Measurements from ENCODE around the gene ING5. TPM values are rescaled to one million over a fixed set of nuclear protein-coding genes. Genes with fewer than 3 reads are reported as not detected.
"Not testable (repeated sequence)": the region's sequence is repeated elsewhere in the genome, so short reads cannot be mapped to it uniquely, and the experiment has no call there.

Gene ING5
- total and polyA plus RNA-seq, 7 experiments from 2014 or later, result 22.3 to 102 (median 55.6) TPM

GRCh38 chr2:241739177-241739576 lies 37.3 kb downstream of the ING5 start:
- Mint-ChIP-seq H3K27me3 (no peaks in the 10 kb centered on the region), H3K9me3 (no peaks in the 10 kb centered on the region), H3K27ac (no peak overlapping the region), H3K4me3 (peak overlapping the region in 1 of 10 donors; percentile 53), H3K36me3 (peaks cover 0 to 5% (median 0%) of the 10 kb centered on the region in 5 donors), H3K4me1 (peaks cover 9 to 40% (median 32%) of the 10 kb centered on the region in 7 donors)
- H3K27ac ChIP-seq (ENCODE audit: low read depth, low read length), result no peak overlapping the region
- no peak for DNase-seq
- ChIA-PET POLR2A (interaction anchor here (1.0 to 1.7 kb wide), 2 partner anchors 11 to 37 kb away, joined by 3 to 4 read pairs; partner anchors contain the start of gene ING5), CTCF (interaction anchor here (0.6 kb wide), 1 partner anchor 140 kb away, joined by 3 read pairs; no protein-coding TSS in a partner anchor)
- ATAC-seq, result no peak
- H3K27me3 ChIP-seq (ENCODE audit: control insufficient read depth in 2 of 2, insufficient read depth in 2 of 2, low read length in 2 of 2), result no peaks in the 10 kb centered on the region
- peaks cover 0 to 23% (median 0%) of the 10 kb centered on the region in 3 experiments for H3K36me3 ChIP-seq (ENCODE audit: control insufficient read depth in 2 of 3, insufficient read depth in 3 of 3, low read length in 3 of 3)
- H3K9me3 ChIP-seq (ENCODE audit: control insufficient read depth in 2 of 3, low read length in 3 of 3), result no peaks in the 10 kb centered on the region
- H3K4me3 ChIP-seq (ENCODE audit: low read length), result no peak overlapping the region
- intact Hi-C loops (cut with micrococcal nuclease), result loop anchor here in 1 of 2 donors (10.0 kb wide), 1 partner anchor 1174 kb away; the partner anchor contains the start of genes DUSP28 and RNPEPL1
- peaks cover 18 to 30% of the 10 kb centered on the region in 2 donors for H3K4me1 ChIP-seq (ENCODE audit: control insufficient read depth in 2 of 2, insufficient read depth in 2 of 2, low read length in 2 of 2)

- no peaks in the 10 kb centered on the region for H3K27me3 Mint-ChIP-seq
- H3K9me3 Mint-ChIP-seq, result no peaks in the 10 kb centered on the region
- CTCF ChIA-PET, result interaction anchor here (0.6 kb wide), 3 partner anchors 81 to 449 kb away, joined by 3 read pairs; no protein-coding TSS in a partner anchor
- Histone ChIP-seq H3K4me1 (ENCODE audit: control insufficient read depth in 2 of 2, insufficient read depth in 2 of 2, low read length in 2 of 2) (peaks cover 18 to 30% of the 10 kb centered on the region in 2 donors), H3K9me3 (ENCODE audit: control insufficient read depth in 2 of 3, low read length in 3 of 3) (no peaks in the 10 kb centered on the region), H3K27ac (ENCODE audit: low read depth, low read length) (no peak overlapping the region), H3K4me3 (ENCODE audit: low read length) (no peak overlapping the region), H3K27me3 (ENCODE audit: control insufficient read depth in 2 of 2, insufficient read depth in 2 of 2, low read length in 2 of 2) (no peaks in the 10 kb centered on the region), H3K36me3 (ENCODE audit: control insufficient read depth in 2 of 3, insufficient read depth in 3 of 3, low read length in 3 of 3) (peaks cover 0 to 27% (median 0%) of the 10 kb centered on the region in 3 experiments)
- intact Hi-C loops (cut with micrococcal nuclease), result loop anchor here in 1 of 2 donors (10.0 kb wide), 1 partner anchor 1175 kb away; the partner anchor contains the start of genes DUSP28 and RNPEPL1
- H3K27ac Mint-ChIP-seq, result peak overlapping the region in 4 of 9 donors; percentile 14 to 45 (median 34)
- H3K36me3 Mint-ChIP-seq, result peaks cover 0 to 6% (median 0%) of the 10 kb centered on the region in 5 donors
- ATAC-seq (no peak), DNase-seq (peak in 1 of 9 donors; percentile 59)
- POLR2A ChIA-PET, result interaction anchor here (1.0 to 1.7 kb wide), 2 partner anchors 11 to 38 kb away, joined by 3 to 4 read pairs; partner anchors contain the start of gene ING5
- peaks cover 9 to 40% (median 32%) of the 10 kb centered on the region in 7 donors for H3K4me1 Mint-ChIP-seq
- peak overlapping the region in 8 of 10 donors; percentile 5 to 57 (median 26) for H3K4me3 Mint-ChIP-seq
These were observed 37.8 kb downstream of the ING5 start for GRCh38 chr2:241739651-241740050.

GRCh38 chr2:241741016-241741415 lies 39.2 kb downstream of the ING5 start:
- ChIA-PET POLR2A (interaction anchor here (0.6 kb wide), 1 partner anchor 101 kb away, joined by 3 read pairs; no protein-coding TSS in a partner anchor), CTCF (no interaction called here)
- no peak overlapping the region for H3K4me3 ChIP-seq (ENCODE audit: low read length)
- Mint-ChIP-seq H3K27me3 (no peaks in the 10 kb centered on the region), H3K9me3 (peaks cover 0 to 2% (median 0%) of the 10 kb centered on the region in 11 donors), H3K27ac (peak overlapping the region in 4 of 9 donors; percentile 11 to 69 (median 54)), H3K36me3 (peaks cover 6 to 19% (median 8%) of the 10 kb centered on the region in 5 donors), H3K4me3 (peak overlapping the region in 8 of 10 donors; percentile 21 to 76 (median 46)), H3K4me1 (peaks cover 9 to 38% (median 32%) of the 10 kb centered on the region in 7 donors)
- ATAC-seq (peak; percentile 76), DNase-seq (no peak)
- peaks cover 18 to 25% of the 10 kb centered on the region in 2 donors for H3K4me1 ChIP-seq (ENCODE audit: control insufficient read depth in 2 of 2, insufficient read depth in 2 of 2, low read length in 2 of 2)
- peaks cover 0 to 36% (median 0%) of the 10 kb centered on the region in 3 experiments for H3K36me3 ChIP-seq (ENCODE audit: control insufficient read depth in 2 of 3, insufficient read depth in 3 of 3, low read length in 3 of 3)
- no peak overlapping the region for H3K27ac ChIP-seq (ENCODE audit: low read depth, low read length)
- no peaks in the 10 kb centered on the region for H3K9me3 ChIP-seq (ENCODE audit: control insufficient read depth in 2 of 3, low read length in 3 of 3)
- intact Hi-C loops (cut with micrococcal nuclease), result no loop called here
- no peaks in the 10 kb centered on the region for H3K27me3 ChIP-seq (ENCODE audit: control insufficient read depth in 2 of 2, insufficient read depth in 2 of 2, low read length in 2 of 2)

DNA sequence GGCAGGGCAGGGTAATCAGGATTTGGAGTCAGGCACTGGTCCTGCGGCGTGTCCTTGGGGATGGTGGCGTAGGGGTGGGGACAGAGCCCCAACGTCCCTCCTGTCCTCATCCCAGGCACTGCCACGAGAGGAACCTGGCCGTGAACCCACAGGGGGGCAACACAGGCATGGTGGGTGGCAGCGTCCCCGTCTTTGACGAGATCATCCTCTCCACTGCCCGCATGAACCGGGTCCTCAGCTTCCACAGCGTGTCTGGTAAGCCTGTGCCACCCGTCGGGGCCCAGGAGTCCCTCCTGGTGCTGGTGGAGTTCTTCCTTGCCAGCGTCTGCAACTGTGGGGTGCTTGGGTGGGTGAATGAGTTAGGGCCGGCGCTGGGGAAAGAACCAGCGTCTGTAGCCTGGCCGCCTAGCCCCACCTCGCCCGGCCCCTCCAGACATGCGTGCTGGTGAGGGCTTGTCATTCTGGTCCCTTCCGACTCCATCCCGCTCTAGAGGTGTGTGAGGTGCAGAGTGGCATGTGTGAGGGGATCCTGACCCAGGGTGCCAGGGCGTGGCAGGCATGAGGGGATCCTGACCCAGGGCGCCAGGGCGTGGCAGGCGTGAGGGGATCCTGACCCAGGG lies 40.6 kb downstream of the ING5 start:
- ChIA-PET CTCF (no interaction called here), POLR2A (no interaction called here)
- Histone ChIP-seq H3K9me3 (ENCODE audit: control insufficient read depth in 2 of 3, low read length in 3 of 3) (no peaks in the 10 kb centered on the region), H3K4me3 (ENCODE audit: low read length) (no peak overlapping the region), H3K27ac (ENCODE audit: low read depth, low read length) (no peak overlapping the region), H3K36me3 (ENCODE audit: control insufficient read depth in 2 of 3, insufficient read depth in 3 of 3, low read length in 3 of 3) (peaks cover 0 to 37% (median 0%) of the 10 kb centered on the region in 3 experiments), H3K27me3 (ENCODE audit: control insufficient read depth in 2 of 2, insufficient read depth in 2 of 2, low read length in 2 of 2) (no peaks in the 10 kb centered on the region), H3K4me1 (ENCODE audit: control insufficient read depth in 2 of 2, insufficient read depth in 2 of 2, low read length in 2 of 2) (peaks cover 18 to 25% of the 10 kb centered on the region in 2 donors)
- Mint-ChIP-seq H3K4me1 (peaks cover 8 to 30% (median 26%) of the 10 kb centered on the region in 7 donors), H3K9me3 (peaks cover 0 to 5% (median 0%) of the 10 kb centered on the region in 11 donors), H3K4me3 (no peak overlapping the region), H3K27me3 (no peaks in the 10 kb centered on the region), H3K36me3 (peaks cover 8 to 28% (median 15%) of the 10 kb centered on the region in 5 donors), H3K27ac (no peak overlapping the region)
- no peak for ATAC-seq
- DNase-seq, result no peak
- intact Hi-C loops (cut with micrococcal nuclease), result no loop called here

DNA sequence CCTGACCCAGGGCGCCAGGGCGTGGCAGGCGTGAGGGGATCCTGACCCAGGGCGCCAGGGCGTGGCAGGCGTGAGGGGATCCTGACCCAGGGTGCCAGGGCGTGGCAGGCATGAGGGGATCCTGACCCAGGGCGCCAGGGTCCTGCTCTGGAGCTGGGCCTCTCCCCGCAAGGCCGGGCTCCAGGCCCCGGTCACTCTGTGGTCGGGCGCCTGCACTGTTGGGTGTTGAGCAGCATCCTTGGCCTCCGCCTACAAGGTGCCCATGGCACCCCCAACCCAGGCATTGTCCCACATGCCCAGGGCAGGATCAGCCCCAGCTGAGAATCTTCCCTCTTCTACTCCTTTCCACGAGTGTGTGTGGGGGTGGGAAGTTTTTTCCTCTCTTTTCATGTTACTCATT lies 41.2 kb downstream of the ING5 start:
- Mint-ChIP-seq H3K36me3 (peaks cover 8 to 23% (median 15%) of the 10 kb centered on the region in 5 donors), H3K4me1 (peaks cover 4 to 26% (median 21%) of the 10 kb centered on the region in 7 donors), H3K27ac (peak overlapping the region in 1 of 9 donors; percentile 54), H3K4me3 (peak overlapping the region in 1 of 10 donors; percentile 37)
- H3K9me3 ChIP-seq (ENCODE audit: control insufficient read depth in 2 of 3, low read length in 3 of 3); CTCF ChIA-PET; H3K27me3 ChIP-seq (ENCODE audit: control insufficient read depth in 2 of 2, insufficient read depth in 2 of 2, low read length in 2 of 2); H3K27me3 Mint-ChIP-seq; POLR2A ChIA-PET; intact Hi-C loops (cut with micrococcal nuclease); H3K9me3 Mint-ChIP-seq; ATAC-seq; DNase-seq; H3K4me3 ChIP-seq (ENCODE audit: low read length); H3K27ac ChIP-seq (ENCODE audit: low read depth, low read length): not testable (repeated sequence)
- Histone ChIP-seq H3K36me3 (ENCODE audit: control insufficient read depth in 2 of 3, insufficient read depth in 3 of 3, low read length in 3 of 3) (peaks cover 0 to 37% (median 0%) of the 10 kb centered on the region in 3 experiments), H3K4me1 (ENCODE audit: control insufficient read depth in 2 of 2, insufficient read depth in 2 of 2, low read length in 2 of 2) (peaks cover 18 to 25% of the 10 kb centered on the region in 2 donors)

DNA sequence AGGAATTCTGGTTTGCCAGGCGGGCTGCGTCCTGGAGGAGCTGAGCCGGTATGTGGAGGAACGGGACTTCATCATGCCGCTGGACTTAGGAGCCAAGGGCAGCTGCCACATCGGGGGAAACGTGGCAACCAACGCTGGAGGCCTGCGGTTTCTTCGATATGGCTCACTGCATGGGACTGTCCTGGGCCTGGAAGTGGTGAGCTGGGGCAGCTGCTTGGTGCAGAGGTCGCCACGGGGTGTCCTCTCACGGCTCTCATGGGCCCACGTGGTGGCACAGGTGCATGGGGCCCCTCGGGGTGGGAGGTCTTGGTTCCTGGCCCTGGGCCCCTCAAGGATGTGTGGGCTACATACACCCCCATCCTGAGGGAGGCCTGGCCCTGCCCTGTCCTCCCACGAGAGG lies 41.8 kb downstream of the ING5 start:
- Histone ChIP-seq H3K4me1 (ENCODE audit: control insufficient read depth in 2 of 2, insufficient read depth in 2 of 2, low read length in 2 of 2) (peaks cover 18 to 25% of the 10 kb centered on the region in 2 donors), H3K36me3 (ENCODE audit: control insufficient read depth in 2 of 3, insufficient read depth in 3 of 3, low read length in 3 of 3) (peaks cover 0 to 36% (median 0%) of the 10 kb centered on the region in 3 experiments), H3K4me3 (ENCODE audit: low read length) (no peak overlapping the region), H3K9me3 (ENCODE audit: control insufficient read depth in 2 of 3, low read length in 3 of 3) (no peaks in the 10 kb centered on the region), H3K27me3 (ENCODE audit: control insufficient read depth in 2 of 2, insufficient read depth in 2 of 2, low read length in 2 of 2) (no peaks in the 10 kb centered on the region), H3K27ac (ENCODE audit: low read depth, low read length) (no peak overlapping the region)
- H3K36me3 Mint-ChIP-seq, result peaks cover 8 to 23% (median 15%) of the 10 kb centered on the region in 5 donors
- no peak for DNase-seq
- H3K4me1 Mint-ChIP-seq, result peaks cover 2 to 25% (median 19%) of the 10 kb centered on the region in 7 donors
- intact Hi-C loops (cut with micrococcal nuclease), result no loop called here
- ATAC-seq, result no peak
- ChIA-PET POLR2A (no interaction called here), CTCF (interaction anchor here (1.0 kb wide), 1 partner anchor 386 kb away, joined by 3 read pairs; no protein-coding TSS in a partner anchor)
- peaks cover 0 to 5% (median 0%) of the 10 kb centered on the region in 11 donors for H3K9me3 Mint-ChIP-seq
- peak overlapping the region in 1 of 10 donors; percentile 37 for H3K4me3 Mint-ChIP-seq
- no peaks in the 10 kb centered on the region for H3K27me3 Mint-ChIP-seq
- H3K27ac Mint-ChIP-seq, result peak overlapping the region in 2 of 9 donors; percentile 25 to 26

Data from naive thymus-derived CD4-positive, alpha-beta T cell (primary cell).